Body of pancreas (tissue), 4 donors: ENCODE data around the gene SLC17A2. TPM values are rescaled to one million over a fixed set of nuclear protein-coding genes. Genes with fewer than 3 reads are reported as not detected.
"Not testable (repeated sequence)": the region's sequence is repeated elsewhere in the genome, so short reads cannot be mapped to it uniquely, and the experiment has no call there.

Experiments
- ATAC-seq: fragments of 150-250 bp; one replicate; pipeline ENCODE4 v1.9.1; 2016
- DNase-seq, 4 donors: peaks; one replicate each; pipeline ENCODE4 v3.0.0-alpha.2; 2019
- H3K27ac ChIP-seq, 4 donors: fragments of 200-600 bp; sonication (generic); 1 replicate in 3 of 4; 2 replicates in 1 of 4; pipeline versions ENCODE4 v1.5.1 to v1.6.1; 2016 to 2019; ENCODE audit warnings: mild to moderate bottlenecking in 1 of 4, mixed read lengths in 1 of 4, moderate library complexity in 1 of 4
- H3K27me3 ChIP-seq, 2 donors: fragments of 200-600 bp; sonication (generic); one replicate each; pipeline ENCODE4 v1.6.0; 2016; ENCODE audit warnings: mild to moderate bottlenecking in 1 of 2
- H3K36me3 ChIP-seq, 2 donors: fragments of 200-600 bp; sonication (generic); replicated peaks in 1 of 2; 2 replicates each; pipeline ENCODE4 v1.5.1; 2016; ENCODE audit warnings: low read depth in 2 of 2; ENCODE audit not compliant: insufficient read depth in 1 of 2
- H3K4me1 ChIP-seq: fragments of 200-600 bp; sonication (generic); one replicate; pipeline ENCODE4 v1.6.0; 2016
- H3K4me3 ChIP-seq, 2 donors: fragments of 200-600 bp; sonication (generic); 1 replicate in 1 of 2; 2 replicates in 1 of 2; pipeline ENCODE4 v1.5.1; 2016 to 2019
- H3K9me3 ChIP-seq, 3 donors: fragments of 200-600 bp; sonication (generic); 1 replicate in 2 of 3; 2 replicates in 1 of 3; pipeline ENCODE4 v1.5.1; 2016
- POLR2A ChIP-seq, 3 donors: fragments of 450-650 bp; IDR thresholded peaks; one replicate each; pipeline ENCODE4 v1.6.1; 2016; ENCODE audit warnings: antibody characterized with exemption in 3 of 3, mild to moderate bottlenecking in 2 of 3
- WGBS, 2 donors: methylation state at CpG; one replicate each; pipeline ENCODE4 v1.1.5; 2017; 5-methylcytosine and 5-hydroxymethylcytosine counted together
- intact Hi-C: fragments of 100-400 bp; cut with DNase I; formaldehyde crosslinking; loops from one replicate; pipeline ENCODE4 v1.15.1; 2023
- total RNA-seq, 2 donors: library from RNA; depleted of rRNA; stranded (reverse); fragments of >200 nt; gene quantifications; one replicate each; pipeline ENCODE4 v1.1.0, GENCODE V29; 2016
- TF ChIP-seq, protein P1 (sequence below), 7 experiments: fragments of 450-650 bp in 4 of 7; fragments of 200-600 bp in 3 of 7; sonication (generic) in 3 of 7; IDR thresholded peaks; one replicate each; pipeline ENCODE4 v1.5.1; 2016 to 2019; ENCODE audit warnings: antibody characterized with exemption in 7 of 7

The SLC17A2 gene
- total RNA-seq, 2 donors from 2014 or later = not detected

DNA sequence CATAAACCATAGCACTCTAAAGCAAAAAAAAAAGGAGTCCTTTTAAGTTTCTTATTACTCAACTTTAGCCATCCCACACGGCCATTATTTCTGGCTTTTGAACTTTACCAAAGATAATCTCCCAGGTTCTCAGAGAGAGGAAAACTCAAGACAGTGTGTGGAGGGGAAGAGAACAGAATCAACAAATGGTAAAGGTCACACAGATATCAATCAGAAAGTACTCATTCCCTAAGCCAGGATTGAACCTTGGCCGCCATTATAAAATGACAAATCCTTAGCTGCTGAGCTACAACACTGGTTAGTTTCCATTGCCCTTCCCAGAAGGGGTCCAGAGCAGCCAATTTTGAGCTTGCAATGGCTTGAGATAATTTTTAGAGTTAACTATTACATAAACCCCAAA lies 22.0 kb upstream of the SLC17A2 start:
- ATAC-seq (no peak), DNase-seq (no peak)
- intact Hi-C loops = no loop called here
- Histone ChIP-seq H3K4me1 (no peaks in the 10 kb centered on the region), H3K27me3 (no peaks in the 10 kb centered on the region), H3K4me3 (no peak overlapping the region), H3K9me3 (no peaks in the 10 kb centered on the region), H3K36me3 (no peaks in the 10 kb centered on the region), H3K27ac (no peak overlapping the region)
- TF ChIP-seq, protein P1, sequence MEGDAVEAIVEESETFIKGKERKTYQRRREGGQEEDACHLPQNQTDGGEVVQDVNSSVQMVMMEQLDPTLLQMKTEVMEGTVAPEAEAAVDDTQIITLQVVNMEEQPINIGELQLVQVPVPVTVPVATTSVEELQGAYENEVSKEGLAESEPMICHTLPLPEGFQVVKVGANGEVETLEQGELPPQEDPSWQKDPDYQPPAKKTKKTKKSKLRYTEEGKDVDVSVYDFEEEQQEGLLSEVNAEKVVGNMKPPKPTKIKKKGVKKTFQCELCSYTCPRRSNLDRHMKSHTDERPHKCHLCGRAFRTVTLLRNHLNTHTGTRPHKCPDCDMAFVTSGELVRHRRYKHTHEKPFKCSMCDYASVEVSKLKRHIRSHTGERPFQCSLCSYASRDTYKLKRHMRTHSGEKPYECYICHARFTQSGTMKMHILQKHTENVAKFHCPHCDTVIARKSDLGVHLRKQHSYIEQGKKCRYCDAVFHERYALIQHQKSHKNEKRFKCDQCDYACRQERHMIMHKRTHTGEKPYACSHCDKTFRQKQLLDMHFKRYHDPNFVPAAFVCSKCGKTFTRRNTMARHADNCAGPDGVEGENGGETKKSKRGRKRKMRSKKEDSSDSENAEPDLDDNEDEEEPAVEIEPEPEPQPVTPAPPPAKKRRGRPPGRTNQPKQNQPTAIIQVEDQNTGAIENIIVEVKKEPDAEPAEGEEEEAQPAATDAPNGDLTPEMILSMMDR (IDR thresholded peaks at IDR 0.05) = no peak
- TF ChIP-seq POLR2A (IDR thresholded peaks at IDR 0.05) = no peak
- 56 to 68% methylated on average over 2 of the region's 2 CpGs for WGBS, 2 donors

DNA sequence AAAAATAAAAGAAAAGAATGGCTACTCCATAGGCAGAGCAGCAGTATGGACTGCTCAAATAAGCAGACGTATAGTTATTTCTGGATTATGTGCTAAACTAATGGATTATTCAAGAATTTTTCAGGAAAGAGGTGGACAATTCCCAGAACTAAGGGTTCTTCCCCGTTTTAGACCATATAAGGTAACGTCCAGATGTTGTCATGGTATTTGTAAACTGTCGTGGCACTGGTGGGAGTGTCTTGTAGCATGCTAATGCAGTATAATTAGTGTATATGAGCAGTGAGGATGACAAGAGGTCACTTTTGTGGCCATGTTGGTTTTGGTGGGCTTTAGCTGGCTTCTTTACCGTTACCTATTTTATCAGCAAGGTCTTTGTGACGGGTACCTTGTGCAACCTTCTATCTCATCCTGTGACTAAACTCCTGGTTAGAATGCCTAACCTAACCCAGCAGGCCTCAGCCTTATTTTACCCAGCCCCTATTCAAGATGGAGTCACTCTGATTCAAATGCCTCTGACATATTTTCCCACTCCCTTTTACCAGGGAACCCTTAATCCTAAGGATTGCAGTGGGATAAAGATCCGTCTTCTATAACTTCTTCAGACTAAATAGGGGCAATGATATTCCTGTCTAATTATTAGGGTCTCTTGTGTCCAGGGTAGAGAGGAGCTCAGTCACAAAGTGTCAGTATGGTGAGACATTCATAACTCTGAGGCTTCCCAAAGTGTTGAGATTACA lies 21.0 kb upstream of the SLC17A2 start:
- Histone ChIP-seq H3K4me1 (no peaks in the 10 kb centered on the region), H3K27me3 (no peaks in the 10 kb centered on the region), H3K36me3 (no peaks in the 10 kb centered on the region), H3K4me3 (no peak overlapping the region), H3K9me3 (no peaks in the 10 kb centered on the region), H3K27ac (no peak overlapping the region)
- ATAC-seq = no peak
- intact Hi-C loops = no loop called here
- WGBS, 2 donors = 80 to 82% methylated on average over 7 of the region's 7 CpGs
- TF ChIP-seq, protein P1 (IDR thresholded peaks at IDR 0.05) = no peak
- TF ChIP-seq POLR2A (IDR thresholded peaks at IDR 0.05) = no peak
- DNase-seq = no peak

DNA sequence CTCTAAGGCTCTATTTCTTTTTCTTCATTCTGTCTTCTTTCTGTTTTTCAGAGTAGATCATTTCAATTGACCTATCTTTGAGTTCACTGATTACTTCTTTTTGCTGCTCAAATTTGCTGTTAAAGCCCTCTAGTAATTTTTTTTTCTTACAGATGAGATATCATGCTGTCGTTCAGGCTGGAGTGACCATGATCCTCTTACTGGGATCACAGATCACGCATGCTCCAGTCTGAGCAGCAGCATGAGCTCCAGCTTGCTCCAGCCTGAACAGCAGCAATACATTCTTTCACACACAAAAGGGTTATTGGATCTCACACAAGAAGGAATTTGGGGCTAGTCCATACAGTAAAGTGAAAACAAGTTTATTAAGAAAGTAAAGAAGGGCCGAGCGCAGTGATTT lies 19.8 kb upstream of the SLC17A2 start:
- Histone ChIP-seq H3K4me1 (no peaks in the 10 kb centered on the region), H3K36me3 (no peaks in the 10 kb centered on the region), H3K27ac (no peak overlapping the region), H3K9me3 (no peaks in the 10 kb centered on the region), H3K27me3 (no peaks in the 10 kb centered on the region), H3K4me3 (no peak overlapping the region)
- TF ChIP-seq, protein P1 (IDR thresholded peaks at IDR 0.05) = no peak
- TF ChIP-seq POLR2A (IDR thresholded peaks at IDR 0.05) = no peak
- WGBS, 2 donors = 72 to 74% methylated on average over 4 of the region's 4 CpGs
- DNase-seq (no peak), ATAC-seq (no peak)
- intact Hi-C loops = no loop called here

DNA sequence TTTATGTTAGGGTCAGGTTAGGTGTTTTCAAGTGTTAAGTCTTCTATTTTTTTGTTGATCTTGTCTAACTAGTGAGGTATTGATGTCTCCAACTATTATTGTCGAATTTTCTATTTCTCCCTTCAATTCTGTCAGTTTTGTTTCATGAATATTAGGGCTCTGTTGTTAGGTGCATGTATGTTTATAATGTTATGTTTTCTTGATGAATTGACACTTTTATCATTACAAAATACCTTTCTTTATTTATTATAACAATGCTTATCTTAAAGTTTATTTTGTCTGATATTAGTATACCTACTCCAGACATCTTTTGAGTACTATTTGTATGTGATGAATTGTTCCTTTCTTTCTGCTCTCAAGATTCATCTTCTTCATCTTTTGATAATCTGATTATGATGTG lies 19.2 kb upstream of the SLC17A2 start:
- DNase-seq (no peak), ATAC-seq (no peak)
- H3K9me3 ChIP-seq = no peaks in the 10 kb centered on the region
- H3K4me1 ChIP-seq = no peaks in the 10 kb centered on the region
- H3K27ac ChIP-seq = no peak overlapping the region
- 83 to 86% methylated on average over 1 of the region's 1 CpG for WGBS, 2 donors
- no peaks in the 10 kb centered on the region for H3K36me3 ChIP-seq
- no peak overlapping the region for H3K4me3 ChIP-seq
- TF ChIP-seq, protein P1 (IDR thresholded peaks at IDR 0.05) = no peak
- no peak for TF ChIP-seq POLR2A (IDR thresholded peaks at IDR 0.05)
- intact Hi-C loops = no loop called here
- no peaks in the 10 kb centered on the region for H3K27me3 ChIP-seq

DNA sequence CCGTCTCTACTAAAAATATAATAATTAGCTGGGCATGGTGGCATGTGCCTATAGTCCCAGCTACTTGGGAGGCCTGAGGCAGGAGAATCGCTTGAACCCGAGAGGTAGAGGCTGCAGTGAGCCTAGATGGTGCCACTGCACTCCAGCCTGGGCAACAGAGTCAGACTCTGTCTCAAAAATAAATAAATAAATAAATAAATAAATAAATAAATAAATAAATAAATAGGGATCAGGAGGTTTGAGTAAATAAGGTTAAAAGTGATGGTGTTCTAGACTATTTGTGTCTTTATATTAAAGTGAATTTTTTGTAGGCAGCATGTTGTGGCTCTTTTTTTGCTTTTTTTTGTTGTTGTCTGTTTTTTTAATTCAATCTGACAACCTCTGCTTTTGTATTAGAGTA lies 17.0 kb upstream of the SLC17A2 start:
- H3K36me3 ChIP-seq, H3K27ac ChIP-seq, H3K9me3 ChIP-seq, H3K4me1 ChIP-seq, ATAC-seq, intact Hi-C loops, H3K4me3 ChIP-seq, H3K27me3 ChIP-seq, DNase-seq: not testable (repeated sequence)
- WGBS, 2 donors = 89 to 98% methylated on average over 3 of the region's 3 CpGs
